M059J (cell line): ENCODE data around the gene LSM10. TPM values are rescaled to one million over a fixed set of nuclear protein-coding genes. Genes with fewer than 3 reads are reported as not detected.

Source experiments
- DNase-seq: peaks from one replicate; pipeline ENCODE4 v3.0.0-alpha.2; 2012; ENCODE audit warnings: low read depth
- total RNA-seq: library from RNA; depleted of rRNA; stranded (reverse); fragments of >200 nt; shearing (Covaris generic); gene quantifications from 2 replicates; pipeline ENCODE4 v1.2.3, GENCODE V29; 2014; rRNA removed

LSM10 gene
- total RNA-seq: 6.8 and 7.6 TPM in 2 replicates

- DNase-seq: peak; percentile 95
Measured at GRCh38 chr1:36397378-36398230, at the start of gene LSM10. LSM10 (minus strand) TSS chr1:36397908; CDS start chr1:36394129, 3,779 bp downstream.

DNA sequence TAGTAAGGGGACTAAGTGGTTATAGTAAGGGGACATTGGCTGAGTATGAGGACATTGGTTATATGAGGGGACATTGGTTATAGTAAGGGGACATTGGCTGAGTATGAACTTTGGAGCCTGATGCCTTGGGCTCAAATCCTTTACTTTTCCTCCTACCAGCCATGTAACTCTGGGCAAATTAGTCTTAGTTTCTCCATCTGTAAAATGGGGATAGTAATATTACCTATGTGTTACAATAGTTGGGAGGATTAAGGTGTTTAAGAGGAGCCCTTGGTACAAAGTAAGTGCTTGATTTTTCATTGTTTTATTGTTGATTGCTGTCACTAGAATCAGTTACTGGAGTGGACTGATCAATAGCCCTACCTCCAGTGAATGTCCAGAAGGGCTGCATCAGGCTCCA lies 49.7 kb upstream of the LSM10 start:
- DNase-seq: no peak

DNA sequence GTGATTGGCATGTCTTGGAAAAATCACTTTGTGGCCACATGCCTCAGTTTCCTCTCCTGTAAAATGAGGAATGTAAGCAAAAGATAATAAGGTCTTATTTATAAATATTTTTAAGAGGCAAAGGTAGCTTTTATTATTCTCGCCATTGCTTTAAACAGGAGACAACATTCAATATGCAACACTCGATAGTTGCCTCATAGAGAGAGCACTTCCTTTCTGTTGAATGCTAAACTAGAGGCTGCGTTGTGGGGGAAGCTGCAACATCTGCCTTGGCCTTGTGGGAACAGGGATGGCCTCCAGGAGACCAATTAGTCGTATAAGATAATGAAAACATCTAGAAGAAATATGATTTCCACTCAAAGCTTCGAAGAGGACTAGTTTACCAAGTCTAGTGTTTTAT lies 49.0 kb upstream of the LSM10 start:
- DNase-seq: no peak

DNA sequence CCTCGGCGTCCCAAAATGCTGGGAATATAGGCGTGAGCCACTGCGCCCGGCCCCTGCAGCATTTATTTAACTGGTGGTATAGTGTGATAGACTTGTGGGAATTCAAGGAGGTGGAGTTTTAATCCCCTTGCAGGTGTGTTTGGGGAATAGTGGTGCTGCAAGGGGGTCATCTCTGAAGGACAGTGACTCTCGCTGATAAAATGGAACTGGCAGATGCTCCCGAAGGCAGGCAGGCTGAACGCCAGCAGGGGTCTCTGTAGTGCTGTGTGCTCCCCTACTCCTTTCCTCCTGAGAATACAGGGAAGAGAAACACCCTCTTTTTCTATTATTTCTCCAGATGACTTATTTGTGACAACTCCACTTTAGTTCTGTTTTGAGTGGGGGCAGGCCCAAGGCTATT lies 48.6 kb upstream of the LSM10 start:
- no peak for DNase-seq

GRCh38 chr1:36443297-36443696 lies 45.6 kb upstream of the LSM10 start:
- DNase-seq: no peak

DNA sequence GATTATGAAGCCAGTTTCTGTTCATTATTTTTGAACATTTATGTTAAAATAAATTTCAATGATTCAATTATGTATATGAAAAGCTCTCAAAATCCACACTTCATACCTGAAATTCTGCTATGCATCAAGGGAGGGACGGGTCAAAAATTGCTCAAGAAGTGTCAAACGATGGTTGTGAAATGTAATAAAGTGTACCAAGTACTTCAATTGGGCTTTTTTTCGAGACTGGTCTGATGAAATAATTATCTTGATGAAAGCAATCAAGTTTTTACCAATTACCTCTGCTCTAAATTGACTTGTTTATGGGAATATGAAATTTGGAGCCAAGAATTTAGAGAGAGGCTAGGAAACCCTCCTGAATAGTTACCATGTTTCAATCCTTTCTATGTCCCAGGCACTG lies 44.6 kb upstream of the LSM10 start:
- DNase-seq: no peak

DNA sequence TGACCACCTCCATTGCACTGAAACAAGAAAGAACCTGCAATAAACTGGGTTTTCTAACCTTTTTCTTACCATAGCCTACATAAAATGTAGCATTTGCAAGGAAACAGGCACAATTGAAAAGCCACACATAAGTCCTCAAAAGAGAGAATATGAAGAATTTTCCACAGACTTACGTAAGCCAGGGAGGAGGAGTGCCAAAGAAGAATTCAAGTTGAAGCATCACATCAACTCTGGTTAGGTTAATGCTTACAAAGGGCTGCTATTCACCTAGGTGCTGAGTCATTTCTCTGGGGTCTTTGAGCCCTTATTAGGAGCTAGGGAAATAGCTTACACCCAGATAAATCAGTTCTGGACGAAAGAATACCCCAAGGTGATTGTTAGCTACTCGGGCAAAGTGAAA lies 42.9 kb upstream of the LSM10 start:
- DNase-seq: no peak

GRCh38 chr1:36440044-36440443 lies 42.3 kb upstream of the LSM10 start:
- DNase-seq: no peak

DNA sequence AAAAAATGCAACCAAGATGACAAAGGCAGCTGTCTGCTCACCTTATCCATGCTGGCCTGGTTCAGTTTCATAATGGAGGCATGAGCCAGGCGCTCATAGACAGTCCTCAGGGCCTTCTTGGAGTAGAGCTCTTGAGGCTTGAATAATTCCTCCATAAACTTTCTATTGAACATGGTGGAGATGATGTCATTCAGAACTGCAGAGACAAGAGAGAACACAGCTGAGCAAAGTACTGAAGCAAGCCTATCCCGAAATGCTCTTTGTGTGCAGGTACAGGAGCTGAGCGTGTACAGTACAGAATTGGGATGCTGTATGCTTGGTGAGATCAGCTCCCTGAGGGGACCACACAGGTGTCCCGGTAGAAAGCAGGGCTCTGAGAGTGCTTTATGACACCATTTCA lies 41.0 kb upstream of the LSM10 start:
- DNase-seq: no peak

DNA sequence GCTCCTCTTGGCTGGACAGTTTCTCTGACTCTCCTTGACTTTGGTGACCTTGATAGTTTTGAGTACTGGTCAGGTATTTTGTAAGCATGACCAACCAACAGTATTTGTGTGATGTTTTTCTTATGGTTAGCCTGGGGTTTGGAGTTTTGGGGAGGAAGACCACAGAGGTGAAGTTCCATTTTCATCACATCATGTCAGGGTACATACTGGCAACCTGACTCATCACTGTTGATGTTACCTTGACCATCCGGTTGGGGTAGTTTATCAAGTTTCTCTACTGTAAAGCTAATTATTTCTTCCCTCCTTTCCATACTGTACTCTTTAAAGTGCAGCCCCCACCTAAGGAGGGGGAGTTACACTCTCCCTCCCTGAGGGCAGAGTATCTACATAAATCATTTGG lies 39.1 kb upstream of the LSM10 start:
- DNase-seq: peak; percentile 79

DNA sequence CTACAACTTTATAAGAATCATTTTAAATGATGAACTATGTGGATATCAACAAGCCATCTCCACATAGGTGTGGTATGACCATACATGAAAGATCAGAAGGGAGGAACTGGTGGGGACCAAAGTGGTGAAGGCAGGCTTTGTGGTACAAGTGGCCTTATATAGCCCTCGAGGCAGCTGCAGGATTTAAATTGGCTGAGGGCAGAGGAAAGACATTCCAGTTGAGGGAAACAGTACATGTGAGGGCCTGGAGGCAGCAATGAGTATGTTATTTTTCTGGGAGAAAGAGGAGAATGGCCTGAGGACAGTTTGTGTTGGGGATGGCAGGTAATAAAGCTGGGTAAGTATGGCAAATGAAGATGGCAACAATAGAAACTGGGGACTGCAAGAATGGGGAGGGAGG lies 35.4 kb upstream of the LSM10 start:
- DNase-seq: no peak

DNA sequence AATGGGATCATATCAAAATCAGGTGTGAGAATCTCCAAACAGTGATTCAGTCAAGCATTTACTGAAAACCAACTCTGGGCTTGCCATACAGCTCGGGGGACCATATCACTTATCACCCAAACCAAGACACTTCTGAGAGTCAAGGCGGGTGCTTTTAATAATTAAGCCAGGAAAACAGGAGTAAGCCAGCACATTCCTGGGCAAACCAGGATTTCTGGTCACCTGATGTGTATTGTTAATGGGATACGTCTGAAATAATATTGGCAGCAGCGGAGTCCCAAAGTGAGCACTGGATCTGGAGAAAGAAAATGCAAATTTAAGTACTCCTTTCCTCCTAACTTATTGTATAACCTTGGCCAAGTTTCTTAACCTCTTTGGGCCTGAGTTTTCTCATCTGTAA lies 34.9 kb upstream of the LSM10 start:
- DNase-seq: no peak

DNA sequence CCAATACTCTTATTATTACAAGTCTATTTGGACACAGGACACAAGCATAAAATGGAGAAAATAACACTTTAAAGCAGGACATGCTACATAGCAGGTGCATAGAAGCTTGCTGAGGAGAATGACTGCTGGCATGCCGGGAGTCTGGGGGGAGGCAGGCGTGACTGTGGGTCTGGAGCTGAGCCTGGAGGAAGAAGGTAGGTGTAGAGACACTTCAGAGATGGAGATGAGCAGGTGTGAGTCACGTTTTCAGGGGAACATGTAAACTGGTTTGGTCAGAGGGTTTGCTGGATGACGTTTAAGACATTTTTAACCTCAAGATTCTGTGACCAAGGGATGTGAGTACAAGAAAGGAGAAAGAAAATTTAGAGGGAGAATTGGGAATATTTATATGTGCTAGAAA lies 28.1 kb upstream of the LSM10 start:
- DNase-seq: peak; percentile 13

DNA sequence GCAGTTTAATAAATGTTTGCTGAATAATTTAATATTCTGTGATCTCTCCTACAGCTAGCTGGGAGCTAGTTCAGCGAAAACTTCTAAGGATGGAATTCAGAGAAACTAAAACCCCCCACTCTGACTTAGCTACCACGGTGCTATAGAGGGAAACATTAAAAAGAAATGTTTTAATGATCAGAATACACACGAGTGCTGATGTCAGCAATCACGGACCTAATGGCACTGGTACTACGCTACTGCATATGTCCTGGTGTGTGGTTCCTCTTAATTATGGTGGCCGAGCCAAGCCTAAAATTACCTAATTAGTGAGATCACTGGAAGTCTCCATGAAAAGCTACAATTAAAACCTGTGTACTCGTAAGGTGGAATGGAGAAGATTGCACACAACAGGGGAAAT lies 23.9 kb upstream of the LSM10 start:
- no peak for DNase-seq

GRCh38 chr1:36420836-36421317 lies 23.2 kb upstream of the LSM10 start:
- peak; percentile 82 for DNase-seq

DNA sequence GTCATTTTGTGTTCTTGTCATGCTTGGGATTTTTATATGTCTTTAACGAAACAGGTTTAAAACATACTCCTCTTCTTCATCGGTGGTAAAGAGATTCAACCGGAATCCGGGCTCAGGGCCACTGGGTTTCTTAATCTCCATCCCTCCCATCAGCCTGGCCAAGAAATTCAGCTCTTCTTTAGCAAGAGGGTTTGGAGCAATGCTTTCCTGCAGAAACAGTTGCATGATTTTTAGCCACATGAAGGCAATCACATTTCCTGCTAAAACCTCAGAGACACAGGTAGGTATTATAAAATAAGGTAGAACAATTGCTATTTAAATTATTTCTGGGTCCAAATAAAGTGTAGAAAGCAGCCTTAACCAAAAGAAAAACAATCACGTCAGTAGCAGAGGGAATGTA lies 22.7 kb upstream of the LSM10 start:
- DNase-seq: no peak

GRCh38 chr1:36419569-36419968 lies 21.9 kb upstream of the LSM10 start:
- no peak for DNase-seq

DNA sequence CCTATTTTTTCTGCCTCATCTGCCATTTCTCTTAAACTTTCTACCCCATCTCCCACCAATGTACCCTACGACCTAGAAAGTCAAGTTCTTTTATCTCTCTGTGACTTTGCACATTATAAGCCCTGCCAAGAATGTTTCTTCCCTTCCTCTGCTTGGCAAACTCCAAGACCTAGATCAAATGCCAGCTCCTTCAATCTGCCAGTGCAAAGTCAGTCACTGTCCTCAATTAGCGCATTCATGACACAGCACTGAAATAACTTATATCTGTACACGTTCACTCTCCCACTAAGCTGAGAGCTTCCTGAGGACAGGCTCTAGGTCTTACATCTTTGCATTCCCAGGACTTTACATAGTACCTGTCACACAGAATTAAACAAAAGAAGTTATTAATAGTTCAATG lies 21.4 kb upstream of the LSM10 start:
- no peak for DNase-seq

- no peak for DNase-seq
Measured at GRCh38 chr1:36417931-36418330, 20.2 kb upstream of the LSM10 start.

DNA sequence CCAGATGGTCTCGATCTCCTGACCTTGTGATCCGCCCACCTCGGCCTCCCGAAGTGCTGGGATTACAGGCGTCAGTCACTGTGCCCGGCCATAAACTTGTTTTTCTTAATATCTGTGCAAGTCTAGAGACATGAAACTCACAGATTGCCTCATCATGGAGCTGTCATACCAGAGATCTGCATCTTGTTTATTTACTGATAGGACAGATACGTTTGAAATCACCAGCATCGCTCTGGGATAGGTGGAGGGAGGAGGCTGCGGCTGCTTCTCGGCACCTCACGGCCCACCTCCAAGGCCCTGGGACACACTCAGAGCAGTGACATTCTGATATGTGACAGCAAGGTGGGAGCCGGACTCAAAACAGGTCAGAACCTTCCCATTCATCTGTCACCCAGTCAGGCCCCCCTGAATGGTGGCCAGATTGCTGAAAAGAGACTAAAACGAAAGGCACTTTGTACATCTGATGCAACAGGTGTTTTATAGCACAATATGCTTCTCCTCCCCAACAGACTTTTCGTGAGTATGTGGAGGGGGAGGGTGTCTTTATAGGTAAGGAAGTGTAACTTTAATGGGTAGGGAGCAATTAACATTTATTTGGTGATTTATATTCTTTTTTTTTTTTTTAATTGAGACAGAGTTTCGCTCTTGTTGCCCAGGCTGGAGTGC lies 18.1 kb upstream of the LSM10 start:
- DNase-seq: no peak

DNA sequence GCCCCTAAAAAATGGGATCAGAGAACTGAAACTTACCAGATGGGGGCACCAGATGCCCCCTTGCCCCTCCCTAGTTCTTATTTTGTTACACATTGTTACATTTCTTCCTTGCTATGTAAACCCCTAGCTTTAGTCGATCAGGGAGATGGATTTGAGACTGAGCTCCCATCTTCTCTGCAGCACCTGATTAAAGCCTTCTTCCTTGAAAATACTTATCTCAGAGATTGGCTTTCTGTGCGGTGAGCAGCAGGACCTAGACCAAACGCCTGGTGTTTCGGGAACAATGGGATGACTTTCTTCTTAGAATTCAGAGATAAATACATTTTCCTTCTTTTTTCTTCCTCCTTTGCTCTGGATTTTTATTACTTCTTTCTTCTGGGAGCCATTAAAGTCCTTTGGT lies 16.7 kb upstream of the LSM10 start:
- DNase-seq: no peak

- peak; percentile 46 for DNase-seq
Measured at GRCh38 chr1:36411674-36412648, 14.3 kb upstream of the LSM10 start.
